T-helper 17 cell (primary cell): ENCODE results near the gene RBP4. TPM values are rescaled to one million over a fixed set of nuclear protein-coding genes. Genes with fewer than 3 reads are reported as not detected.
A peak's percentile ranks its signal among the peaks of the same experiment; 100 is the strongest.

Source experiments
- ATAC-seq: fragments of 150-1000 bp; cut with Tn5 transposase; 2 replicates; pipeline ENCODE4 v1.10.0; 2021; ENCODE audit warnings: mild to moderate bottlenecking, moderate library complexity
- DNase-seq, 3 donors: peaks; one replicate each; pipeline versions ENCODE4 v3.0.0 to v3.0.0-alpha.2; 2020 to 2021
- H3K9me3 ChIP-seq: one replicate; pipeline ENCODE4 v1.7.0; 2013; ENCODE audit warnings: low read length, mild to moderate bottlenecking; ENCODE audit not compliant: control insufficient read depth, poor library complexity, severe bottlenecking
- H3K27ac Mint-ChIP-seq: one replicate; pipeline ENCODE4 v1.8.0; 2022; ENCODE audit warnings: mild to moderate bottlenecking, moderate library complexity, mixed read lengths
- H3K27me3 Mint-ChIP-seq: one replicate; pipeline ENCODE4 v1.8.0; 2022; ENCODE audit warnings: mixed read lengths
- H3K36me3 Mint-ChIP-seq: one replicate; pipeline ENCODE4 v1.8.0; 2022; ENCODE audit warnings: low read depth, mixed read lengths
- H3K4me1 Mint-ChIP-seq: one replicate; pipeline ENCODE4 v1.8.0; 2022; ENCODE audit warnings: mild to moderate bottlenecking, mixed read lengths
- H3K4me3 Mint-ChIP-seq: one replicate; pipeline ENCODE4 v1.8.0; 2022; ENCODE audit warnings: mild to moderate bottlenecking, moderate library complexity, mixed read lengths
- total RNA-seq, 4 donors: library from RNA in 2 of 4; stranded (reverse) in 2 of 4; gene quantifications; one replicate each; pipeline ENCODE4 v1.2.3 and lab custom pipeline; 2022 to 2026

Gene RBP4
- total RNA-seq, 2 donors from 2014 or later = not detected

DNA sequence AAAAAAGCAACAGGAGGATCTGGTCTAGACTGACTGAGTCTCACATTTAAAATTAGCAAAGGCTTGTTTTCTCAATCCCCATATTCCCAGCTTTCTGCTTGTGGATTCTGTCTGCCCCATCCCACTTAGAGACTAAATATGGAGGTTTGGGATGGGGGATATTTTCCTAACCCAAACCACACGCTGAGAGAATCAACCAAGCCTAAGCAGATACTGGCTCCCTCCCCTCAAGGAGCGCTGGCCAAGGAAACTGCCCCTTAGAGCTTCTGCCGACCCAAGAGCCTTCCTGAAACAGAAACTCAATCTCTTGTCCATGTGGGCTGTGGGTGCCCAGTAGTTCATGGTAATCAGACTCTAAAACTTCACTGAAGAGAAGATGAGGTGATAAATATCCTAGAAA lies 30.7 kb downstream of the RBP4 start:
- Mint-ChIP-seq H3K27ac (no peak overlapping the region), H3K4me3 (no peak overlapping the region), H3K36me3 (peaks cover 6% of the 10 kb centered on the region), H3K27me3 (peaks cover 92% of the 10 kb centered on the region), H3K4me1 (peaks cover 16% of the 10 kb centered on the region)
- DNase-seq (no peak), ATAC-seq (no peak)
- H3K9me3 ChIP-seq = peaks cover 2% of the 10 kb centered on the region

- H3K27me3 Mint-ChIP-seq = peaks cover 83% of the 10 kb centered on the region
- no peak overlapping the region for H3K27ac Mint-ChIP-seq
- peaks cover 10% of the 10 kb centered on the region for H3K4me1 Mint-ChIP-seq
- DNase-seq (no peak), ATAC-seq (no peak)
- H3K36me3 Mint-ChIP-seq = peaks cover 9% of the 10 kb centered on the region
- no peak overlapping the region for H3K4me3 Mint-ChIP-seq
- peaks cover 2% of the 10 kb centered on the region for H3K9me3 ChIP-seq
Observed at GRCh38 chr10:93568105-93568390, 33.0 kb downstream of the RBP4 start.

GRCh38 chr10:93567277-93568104 lies 33.5 kb downstream of the RBP4 start:
- DNase-seq (no peak), ATAC-seq (no peak)
- Mint-ChIP-seq H3K27ac (no peak overlapping the region), H3K4me1 (peaks cover 7% of the 10 kb centered on the region), H3K4me3 (no peak overlapping the region), H3K27me3 (peaks cover 77% of the 10 kb centered on the region), H3K36me3 (peaks cover 9% of the 10 kb centered on the region)
- H3K9me3 ChIP-seq = peaks cover 2% of the 10 kb centered on the region

DNA sequence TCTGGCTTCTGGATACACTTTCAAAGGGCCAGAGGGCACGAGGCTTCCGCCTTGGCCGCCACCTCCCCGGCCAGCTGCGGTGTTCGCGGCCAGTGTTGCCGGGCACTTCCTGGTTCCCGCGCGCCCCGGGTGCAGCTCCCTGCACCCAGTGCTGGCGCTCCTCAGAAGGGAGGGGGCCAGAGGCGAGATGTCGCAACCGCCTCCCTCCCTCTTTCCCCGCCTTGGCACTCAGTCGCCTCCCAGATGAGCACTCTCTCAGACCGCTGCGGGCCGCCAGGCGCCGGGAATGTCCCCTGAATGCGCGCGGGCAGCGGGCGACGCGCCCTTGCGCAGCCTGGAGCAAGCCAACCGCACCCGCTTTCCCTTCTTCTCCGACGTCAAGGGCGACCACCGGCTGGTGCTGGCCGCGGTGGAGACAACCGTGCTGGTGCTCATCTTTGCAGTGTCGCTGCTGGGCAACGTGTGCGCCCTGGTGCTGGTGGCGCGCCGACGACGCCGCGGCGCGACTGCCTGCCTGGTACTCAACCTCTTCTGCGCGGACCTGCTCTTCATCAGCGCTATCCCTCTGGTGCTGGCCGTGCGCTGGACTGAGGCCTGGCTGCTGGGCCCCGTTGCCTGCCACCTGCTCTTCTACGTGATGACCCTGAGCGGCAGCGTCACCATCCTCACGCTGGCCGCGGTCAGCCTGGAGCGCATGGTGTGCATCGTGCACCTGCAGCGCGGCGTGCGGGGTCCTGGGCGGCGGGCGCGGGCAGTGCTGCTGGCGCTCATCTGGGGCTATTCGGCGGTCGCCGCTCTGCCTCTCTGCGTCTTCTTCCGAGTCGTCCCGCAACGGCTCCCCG lies 34.4 kb downstream of the RBP4 start, which contains the start of gene FFAR4:
Gene FFAR4 (plus strand): TSS at position 231 of the 842 bp plus-strand sequence. CDS start 56 bp downstream, at position 287.
- peaks cover 5% of the 10 kb centered on the region for H3K36me3 Mint-ChIP-seq
- peaks cover 9% of the 10 kb centered on the region for H3K4me1 Mint-ChIP-seq
- peaks cover 71% of the 10 kb centered on the region for H3K27me3 Mint-ChIP-seq
- peak within 1 kb of the TSS; percentile 28 for H3K4me3 Mint-ChIP-seq
- ATAC-seq (no peak), DNase-seq (no peak)
- no peaks in the 10 kb centered on the region for H3K9me3 ChIP-seq
- no peak within 1 kb of the TSS for H3K27ac Mint-ChIP-seq

DNA sequence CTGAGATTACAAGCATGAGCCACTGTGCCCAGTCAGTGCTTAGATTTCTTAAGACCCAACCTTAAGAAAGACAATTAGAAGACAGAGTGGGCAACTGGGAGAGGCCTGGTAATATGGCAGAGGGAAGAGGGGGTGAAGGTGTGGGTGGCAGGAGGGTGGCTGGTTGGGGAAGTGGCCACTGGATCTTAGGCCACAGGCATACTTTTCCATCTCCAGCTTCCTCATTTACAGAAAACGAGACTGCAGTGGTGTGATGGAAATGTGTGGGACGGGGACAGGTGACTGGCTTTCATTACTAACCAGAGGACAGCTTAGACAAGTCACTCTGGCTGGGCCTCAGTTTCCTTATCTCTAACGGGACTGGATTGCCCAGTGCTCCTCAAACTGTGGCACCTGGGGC lies 35.6 kb downstream of the RBP4 start:
- H3K4me1 Mint-ChIP-seq = peaks cover 10% of the 10 kb centered on the region
- DNase-seq = no peak
- H3K27me3 Mint-ChIP-seq = peaks cover 71% of the 10 kb centered on the region
- H3K9me3 ChIP-seq = no peaks in the 10 kb centered on the region
- no peak for ATAC-seq
- H3K27ac Mint-ChIP-seq = no peak overlapping the region
- H3K4me3 Mint-ChIP-seq = no peak overlapping the region
- H3K36me3 Mint-ChIP-seq = peaks cover 5% of the 10 kb centered on the region

DNA sequence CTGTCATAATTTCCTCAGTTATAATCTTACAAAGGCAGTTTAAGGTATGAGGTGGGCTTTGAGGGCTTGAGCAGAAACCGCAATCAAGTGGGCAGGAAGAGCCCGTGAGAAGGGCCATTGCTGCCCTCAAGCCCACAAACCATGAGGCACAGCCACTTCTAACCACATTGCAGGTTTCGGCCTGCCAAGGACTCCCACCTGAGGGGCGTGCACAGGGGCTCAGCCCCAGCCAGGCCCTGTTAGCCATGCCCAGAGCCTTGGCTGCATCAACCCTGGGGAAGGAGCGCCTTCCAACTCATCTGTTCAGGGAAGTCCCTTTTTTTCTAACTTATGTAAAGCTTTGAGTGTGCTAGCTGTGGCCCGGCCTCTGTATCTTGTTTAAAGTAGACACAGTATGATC lies 40.5 kb downstream of the RBP4 start:
- no peak overlapping the region for H3K27ac Mint-ChIP-seq
- peaks cover 62% of the 10 kb centered on the region for H3K27me3 Mint-ChIP-seq
- ATAC-seq (no peak), DNase-seq (no peak)
- peaks cover 6% of the 10 kb centered on the region for H3K36me3 Mint-ChIP-seq
- H3K9me3 ChIP-seq = no peaks in the 10 kb centered on the region
- peaks cover 3% of the 10 kb centered on the region for H3K4me1 Mint-ChIP-seq
- no peak overlapping the region for H3K4me3 Mint-ChIP-seq

GRCh38 chr10:93559490-93559889 lies 41.5 kb downstream of the RBP4 start:
- Mint-ChIP-seq H3K36me3 (peaks cover 3% of the 10 kb centered on the region), H3K4me3 (no peak overlapping the region), H3K27ac (peak overlapping the region; percentile 3), H3K27me3 (peaks cover 59% of the 10 kb centered on the region), H3K4me1 (peaks cover 3% of the 10 kb centered on the region)
- H3K9me3 ChIP-seq = no peaks in the 10 kb centered on the region
- DNase-seq (no peak), ATAC-seq (no peak)

DNA sequence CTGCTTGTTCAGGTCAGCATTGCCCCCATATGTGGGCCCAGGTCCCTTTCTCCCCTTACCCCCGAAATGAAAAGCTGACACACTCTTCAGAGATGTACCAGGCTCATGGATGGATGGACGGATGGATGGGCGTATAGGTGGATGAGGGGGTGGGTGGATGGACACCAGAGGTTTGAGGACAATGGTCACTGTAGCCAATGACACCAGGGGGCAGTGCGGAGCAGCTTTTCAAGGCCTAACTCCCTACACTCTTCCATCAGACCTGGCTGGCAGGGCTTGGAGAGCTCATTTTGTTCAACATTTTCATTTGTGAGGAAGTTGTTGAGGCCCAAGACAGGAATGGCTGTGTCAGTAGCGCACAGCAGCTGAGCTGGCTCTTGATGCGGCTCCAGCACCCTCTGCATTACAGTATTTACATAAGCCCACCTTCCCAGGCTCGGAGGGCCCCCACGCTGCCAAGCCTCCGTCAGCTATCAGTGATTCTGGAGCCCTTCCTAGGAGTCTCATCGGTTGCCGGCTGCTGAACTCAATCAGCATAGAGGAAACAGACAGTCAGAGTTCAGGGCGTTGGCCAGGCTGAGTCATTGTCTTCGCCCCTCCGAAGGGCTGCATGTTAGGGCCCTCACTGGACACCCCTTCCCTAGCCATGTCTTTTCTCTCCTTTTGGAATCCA lies 46.1 kb downstream of the RBP4 start:
- H3K27ac Mint-ChIP-seq = no peak overlapping the region
- H3K9me3 ChIP-seq = no peaks in the 10 kb centered on the region
- peaks cover 3% of the 10 kb centered on the region for H3K36me3 Mint-ChIP-seq
- no peak overlapping the region for H3K4me3 Mint-ChIP-seq
- ATAC-seq (peak; percentile 50), DNase-seq (no peak)
- no peaks in the 10 kb centered on the region for H3K4me1 Mint-ChIP-seq
- H3K27me3 Mint-ChIP-seq = peaks cover 50% of the 10 kb centered on the region

- H3K36me3 Mint-ChIP-seq = no peaks in the 10 kb centered on the region
- no peak overlapping the region for H3K4me3 Mint-ChIP-seq
- H3K27ac Mint-ChIP-seq = no peak overlapping the region
- H3K27me3 Mint-ChIP-seq = peaks cover 44% of the 10 kb centered on the region
- H3K4me1 Mint-ChIP-seq = no peaks in the 10 kb centered on the region
- DNase-seq = no peak
- no peak for ATAC-seq
- no peaks in the 10 kb centered on the region for H3K9me3 ChIP-seq
Observed at GRCh38 chr10:93554316-93554663, 46.7 kb downstream of the RBP4 start.

DNA sequence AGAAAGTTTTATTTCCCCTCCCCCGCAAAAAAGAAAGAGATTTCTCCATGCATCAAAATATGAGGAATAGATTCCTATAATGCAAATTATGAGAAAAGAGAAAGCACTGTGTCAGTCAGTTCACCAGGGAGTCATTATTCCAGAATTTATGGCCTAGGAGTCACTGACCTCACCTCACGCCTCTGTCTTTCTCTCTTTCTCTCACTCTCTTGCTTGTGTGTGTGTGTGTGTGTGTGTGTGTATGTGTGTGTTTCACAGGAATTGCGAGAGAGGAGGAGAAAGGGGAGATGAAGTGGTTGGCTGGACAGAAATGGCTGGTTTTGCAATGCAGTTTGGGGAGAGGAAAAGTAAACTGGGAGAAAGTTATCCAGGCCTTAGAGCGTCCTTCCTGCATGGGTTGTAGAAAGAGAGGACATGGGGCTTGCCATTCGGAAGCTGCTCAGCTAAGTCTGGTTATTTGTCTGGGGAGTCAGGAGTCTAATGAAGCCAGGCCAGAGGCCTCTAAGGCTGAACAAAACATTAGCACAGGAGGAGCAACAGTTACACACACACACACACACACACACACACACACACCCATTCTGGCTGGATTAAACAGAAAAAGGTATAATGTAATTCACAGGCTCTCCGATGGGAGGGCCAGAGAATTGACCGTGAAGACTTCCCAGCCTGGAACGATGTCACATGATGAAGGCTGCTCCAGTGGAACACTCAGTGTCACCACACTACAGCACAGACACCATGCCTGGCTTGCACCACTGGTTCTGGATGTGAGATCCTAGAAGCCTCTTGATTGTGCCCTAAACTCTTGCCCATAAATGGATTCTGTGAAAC lies 47.3 kb downstream of the RBP4 start:
- DNase-seq (no peak), ATAC-seq (no peak)
- H3K4me1 Mint-ChIP-seq = no peaks in the 10 kb centered on the region
- H3K9me3 ChIP-seq = no peaks in the 10 kb centered on the region
- H3K27ac Mint-ChIP-seq = no peak overlapping the region
- no peak overlapping the region for H3K4me3 Mint-ChIP-seq
- H3K27me3 Mint-ChIP-seq = peaks cover 44% of the 10 kb centered on the region
- H3K36me3 Mint-ChIP-seq = no peaks in the 10 kb centered on the region

DNA sequence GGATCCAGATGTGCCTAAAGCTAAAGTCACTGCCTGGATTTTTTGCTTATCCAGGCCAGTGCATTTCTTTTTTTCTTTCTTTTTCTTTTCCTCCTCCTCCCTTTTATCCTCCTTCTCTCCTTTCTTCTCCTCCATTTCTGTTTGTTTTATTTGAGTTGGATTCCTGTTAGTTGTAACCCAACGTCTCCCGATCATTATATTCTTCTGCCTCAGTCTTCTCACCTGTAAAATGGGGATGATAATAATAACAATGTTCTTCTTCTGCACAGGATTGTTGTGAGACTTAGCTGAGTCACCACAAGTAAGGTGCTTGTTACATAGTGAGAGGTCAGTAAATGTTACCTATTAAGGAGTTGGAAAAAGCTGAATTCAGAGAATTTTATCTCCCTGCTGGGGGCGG lies 48.3 kb downstream of the RBP4 start:
- no peak for DNase-seq
- no peaks in the 10 kb centered on the region for H3K9me3 ChIP-seq
- Mint-ChIP-seq H3K27ac (no peak overlapping the region), H3K27me3 (peaks cover 39% of the 10 kb centered on the region), H3K36me3 (no peaks in the 10 kb centered on the region), H3K4me3 (no peak overlapping the region), H3K4me1 (no peaks in the 10 kb centered on the region)
- ATAC-seq = no peak

DNA sequence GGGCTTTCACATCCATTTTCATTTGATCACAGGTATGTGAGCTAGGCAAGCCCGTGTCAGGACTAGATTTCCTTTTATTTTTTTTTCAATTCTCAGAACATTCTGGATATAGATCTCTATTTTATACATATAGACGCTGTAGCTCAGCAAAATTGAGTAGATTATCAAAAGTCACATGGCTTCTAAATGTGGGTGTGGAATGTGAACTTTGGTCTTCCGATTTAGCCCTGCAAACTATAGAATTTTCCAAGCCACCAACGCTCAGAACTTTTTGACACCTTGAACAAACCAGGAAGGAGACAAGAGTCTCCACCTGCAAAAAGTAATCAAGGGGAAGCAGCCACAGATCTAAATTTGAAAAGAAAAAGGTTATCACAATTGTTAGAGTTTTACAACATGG lies 50.4 kb downstream of the RBP4 start:
- Mint-ChIP-seq H3K27me3 (peaks cover 29% of the 10 kb centered on the region), H3K27ac (no peak overlapping the region), H3K36me3 (no peaks in the 10 kb centered on the region), H3K4me1 (no peaks in the 10 kb centered on the region), H3K4me3 (no peak overlapping the region)
- no peaks in the 10 kb centered on the region for H3K9me3 ChIP-seq
- ATAC-seq = no peak
- DNase-seq = no peak
